ES-I3 (cell line): ENCODE results near the gene MAP3K9.

Experiments
- H3K36me3 ChIP-seq: 2 replicates; pipeline ENCODE4 v1.6.1; 2013; ENCODE audit warnings: mild to moderate bottlenecking, low read length, control low read depth, moderate library complexity; ENCODE audit not compliant: insufficient read depth
- H3K4me1 ChIP-seq: 2 replicates; pipeline ENCODE4 v1.6.1; 2013; ENCODE audit warnings: mild to moderate bottlenecking, control low read depth, low read length; ENCODE audit not compliant: insufficient read depth
- H3K9ac ChIP-seq: 2 replicates; pipeline ENCODE4 v1.6.1; 2013; ENCODE audit warnings: low read depth, mild to moderate bottlenecking, low read length, moderate library complexity
- H3K9me3 ChIP-seq: 2 replicates; pipeline ENCODE4 v1.6.1; 2013; ENCODE audit warnings: mild to moderate bottlenecking, low read length, moderate library complexity; ENCODE audit not compliant: control insufficient read depth, insufficient read depth

MAP3K9 gene

DNA sequence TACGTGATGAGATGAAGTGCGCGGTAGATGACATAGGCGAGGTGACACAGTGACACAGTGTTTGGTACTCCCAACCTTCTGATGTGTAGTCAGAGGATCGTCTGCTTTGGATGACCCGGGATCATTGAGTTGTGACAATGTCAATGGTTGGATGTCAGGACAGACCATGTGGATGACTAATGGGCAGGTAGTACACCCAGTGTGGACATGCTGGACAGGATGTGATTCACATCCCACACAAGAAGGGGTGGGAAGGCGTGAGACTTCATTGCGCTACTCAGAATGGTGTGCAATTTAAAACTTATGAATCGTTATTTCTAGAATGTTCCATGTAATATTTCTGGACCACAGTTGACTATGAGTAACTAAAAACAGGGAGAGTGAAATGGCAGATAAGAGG, 23.8 kb downstream of the MAP3K9 start:
- no peaks in the 10 kb centered on the region for H3K36me3 ChIP-seq
- H3K4me1 ChIP-seq = no peaks in the 10 kb centered on the region
- H3K9me3 ChIP-seq = no peaks in the 10 kb centered on the region
- no peak overlapping the region for H3K9ac ChIP-seq

- no peaks in the 10 kb centered on the region for H3K36me3 ChIP-seq
- no peaks in the 10 kb centered on the region for H3K4me1 ChIP-seq
- H3K9ac ChIP-seq = no peak overlapping the region
- H3K9me3 ChIP-seq = no peaks in the 10 kb centered on the region
Observed at GRCh38 chr14:70784886-70785285, 24.4 kb downstream of the MAP3K9 start.

DNA sequence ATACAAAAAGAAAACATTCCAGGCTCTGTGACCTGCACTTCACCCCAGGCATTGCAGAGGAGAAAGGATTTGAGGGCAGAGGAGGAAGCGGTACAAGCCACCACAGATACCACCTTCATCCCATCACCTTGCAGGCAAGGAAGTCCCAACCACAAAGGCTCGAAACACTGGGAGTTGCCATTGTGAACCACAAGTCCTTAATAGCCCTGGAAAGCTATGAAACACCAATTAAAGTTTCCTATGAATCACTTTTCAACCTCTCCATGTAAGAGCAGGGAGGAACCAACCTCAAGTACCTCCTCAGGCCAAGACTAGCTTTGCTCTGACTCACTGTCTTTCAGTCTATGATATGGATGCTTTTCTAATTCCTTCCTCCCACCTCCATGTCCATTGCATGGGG, 27.0 kb downstream of the MAP3K9 start:
- Histone ChIP-seq H3K4me1 (no peaks in the 10 kb centered on the region), H3K9ac (no peak overlapping the region), H3K36me3 (no peaks in the 10 kb centered on the region), H3K9me3 (no peaks in the 10 kb centered on the region)

- Histone ChIP-seq H3K9me3 (no peaks in the 10 kb centered on the region), H3K9ac (no peak overlapping the region), H3K36me3 (no peaks in the 10 kb centered on the region), H3K4me1 (no peaks in the 10 kb centered on the region)
Observed at GRCh38 chr14:70780396-70781075, 28.8 kb downstream of the MAP3K9 start.

DNA sequence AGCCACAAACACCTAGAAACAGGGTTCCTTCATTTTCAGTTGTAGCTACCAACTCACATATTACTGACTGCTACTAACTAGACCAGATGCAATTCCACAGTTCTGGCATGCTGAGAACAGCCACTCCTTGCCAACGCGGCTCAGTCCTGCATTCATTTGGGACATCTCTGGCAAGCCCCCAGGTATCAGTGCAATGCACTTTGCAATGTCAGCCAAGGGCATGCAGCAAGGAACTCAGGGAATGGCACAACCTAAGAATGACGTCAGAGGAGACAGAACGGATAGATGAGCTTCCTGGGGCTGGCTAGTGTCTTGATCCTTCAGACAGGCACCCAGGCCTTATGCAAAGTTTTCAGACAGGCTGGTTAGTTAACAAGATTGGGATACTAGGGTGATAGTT, 29.6 kb downstream of the MAP3K9 start:
- Histone ChIP-seq H3K9ac (no peak overlapping the region), H3K9me3 (no peaks in the 10 kb centered on the region), H3K36me3 (no peaks in the 10 kb centered on the region), H3K4me1 (no peaks in the 10 kb centered on the region)

- Histone ChIP-seq H3K9me3 (no peaks in the 10 kb centered on the region), H3K36me3 (no peaks in the 10 kb centered on the region), H3K9ac (no peak overlapping the region), H3K4me1 (peaks cover 9% of the 10 kb centered on the region)
Observed at GRCh38 chr14:70776197-70776596, 33.1 kb downstream of the MAP3K9 start.

DNA sequence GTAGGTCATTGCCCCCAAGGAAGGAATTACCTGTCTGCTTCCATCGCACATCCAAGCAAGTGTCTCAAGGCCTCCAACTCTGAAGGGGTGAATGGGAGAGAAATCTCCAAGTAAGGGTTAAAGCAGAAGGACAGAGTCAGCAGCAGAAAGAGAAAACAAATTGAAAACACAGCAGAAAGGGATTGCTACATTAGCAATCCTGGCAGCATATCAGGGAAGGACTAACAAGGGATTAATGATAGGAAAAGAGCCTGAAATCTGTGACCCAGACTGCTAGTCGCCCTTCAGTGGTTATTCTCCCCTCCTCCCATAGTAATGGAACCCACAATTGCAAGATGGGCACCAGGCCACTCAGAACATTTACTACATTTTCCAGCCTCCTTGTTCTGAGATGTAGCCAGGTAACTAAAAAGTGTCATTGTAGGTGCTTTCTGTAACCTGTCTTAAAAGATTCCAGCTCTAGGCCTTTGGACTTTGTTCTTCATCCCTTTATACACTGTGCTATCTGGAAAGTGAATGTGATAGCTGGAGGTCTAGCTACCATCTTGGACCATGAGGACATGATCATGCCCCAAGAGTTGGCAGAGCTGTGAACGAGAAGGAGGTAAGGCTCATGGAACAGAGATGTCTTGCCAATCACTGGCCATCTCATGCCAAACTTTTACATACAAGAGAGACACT, 36.0 kb downstream of the MAP3K9 start:
- H3K9ac ChIP-seq = no peak overlapping the region
- no peaks in the 10 kb centered on the region for H3K9me3 ChIP-seq
- H3K36me3 ChIP-seq = peaks cover 2% of the 10 kb centered on the region; the same call in 1 of the 2 replicates

DNA sequence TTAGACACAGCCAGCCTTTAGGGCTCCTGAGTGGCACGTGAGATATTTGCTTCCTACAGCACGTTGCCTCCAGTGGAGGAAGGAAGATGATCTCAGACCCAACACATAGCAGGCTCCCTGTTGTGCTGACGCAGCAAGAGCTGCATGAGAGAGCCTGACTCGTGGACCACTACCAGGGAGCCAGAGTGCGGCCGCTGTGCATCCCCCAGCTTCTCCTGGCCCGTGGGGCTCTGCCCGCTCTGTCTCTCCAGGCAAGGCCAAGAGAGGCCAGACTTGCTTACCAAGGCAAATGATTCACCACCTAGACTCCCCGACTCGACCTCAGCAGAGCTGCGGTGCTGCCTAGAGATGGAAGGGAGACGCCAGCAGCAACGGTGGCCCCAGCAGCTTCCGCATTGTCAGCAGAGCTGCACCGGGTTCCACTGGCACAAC, 37.5 kb downstream of the MAP3K9 start:
- peaks cover 9% of the 10 kb centered on the region for H3K4me1 ChIP-seq
- no peak overlapping the region for H3K9ac ChIP-seq
- H3K9me3 ChIP-seq = no peaks in the 10 kb centered on the region
- peaks cover 3% of the 10 kb centered on the region; the same call in 1 of the 2 replicates for H3K36me3 ChIP-seq

More for the DNA sequence above, 36.0 kb downstream of the MAP3K9 start:
- peaks cover 9% of the 10 kb centered on the region for H3K4me1 ChIP-seq

- no peaks in the 10 kb centered on the region for H3K9me3 ChIP-seq
- no peak overlapping the region for H3K9ac ChIP-seq
- H3K36me3 ChIP-seq = peaks cover 3% of the 10 kb centered on the region; the same call in 1 of the 2 replicates
- H3K4me1 ChIP-seq = peaks cover 9% of the 10 kb centered on the region
Observed at GRCh38 chr14:70770490-70770889, 38.8 kb downstream of the MAP3K9 start.

GRCh38 chr14:70759398-70759797, 49.9 kb downstream of the MAP3K9 start:
- no peaks in the 10 kb centered on the region for H3K4me1 ChIP-seq
- H3K9ac ChIP-seq = no peak overlapping the region
- peaks cover 5% of the 10 kb centered on the region; the same call in 1 of the 2 replicates for H3K36me3 ChIP-seq
- H3K9me3 ChIP-seq = no peaks in the 10 kb centered on the region

DNA sequence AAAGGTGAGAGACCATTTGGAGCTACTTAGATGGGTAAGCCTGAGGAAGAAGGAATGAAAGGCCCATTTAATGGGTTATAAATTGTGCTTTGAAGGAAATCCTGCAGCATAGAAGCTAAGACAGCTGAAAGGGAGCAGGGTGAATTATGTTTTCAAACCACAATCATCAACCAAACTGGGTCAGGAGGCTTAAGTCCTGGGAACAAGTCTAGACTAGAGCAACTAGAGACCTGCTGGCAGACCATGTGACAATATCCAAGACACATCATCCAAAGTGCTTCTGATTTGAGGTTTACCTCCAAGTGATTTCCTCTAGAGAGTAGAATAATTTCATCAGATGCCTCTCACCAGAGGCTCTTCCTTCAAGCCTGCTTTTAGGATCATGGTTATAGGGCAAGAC, 53.7 kb downstream of the MAP3K9 start:
- no peak overlapping the region for H3K9ac ChIP-seq
- H3K4me1 ChIP-seq = no peaks in the 10 kb centered on the region
- H3K9me3 ChIP-seq = no peaks in the 10 kb centered on the region
- peaks cover 11% of the 10 kb centered on the region for H3K36me3 ChIP-seq

DNA sequence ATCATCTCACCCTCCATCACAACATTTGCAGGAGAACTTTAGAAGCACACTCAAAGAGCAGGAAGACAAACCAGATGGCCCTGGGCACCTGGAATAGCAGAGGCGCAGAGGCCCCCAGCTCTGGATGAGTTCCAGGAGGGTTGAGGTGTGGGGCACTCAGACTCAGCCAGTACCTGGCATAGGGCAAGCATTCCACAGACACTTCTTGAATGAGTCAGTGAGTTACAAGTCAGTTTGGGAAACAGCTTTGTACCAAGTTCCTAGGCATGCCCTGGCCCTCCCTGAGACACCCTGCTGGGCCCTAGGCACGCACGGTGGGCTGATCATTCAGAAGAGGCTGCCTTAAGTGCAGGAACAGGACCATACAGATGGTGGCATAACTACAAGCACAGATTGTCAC, 54.3 kb downstream of the MAP3K9 start:
- Histone ChIP-seq H3K36me3 (peaks cover 11% of the 10 kb centered on the region), H3K9ac (no peak overlapping the region), H3K4me1 (no peaks in the 10 kb centered on the region), H3K9me3 (no peaks in the 10 kb centered on the region)

GRCh38 chr14:70753518-70753953, 55.8 kb downstream of the MAP3K9 start:
- no peaks in the 10 kb centered on the region for H3K4me1 ChIP-seq
- H3K9me3 ChIP-seq = no peaks in the 10 kb centered on the region
- no peak overlapping the region for H3K9ac ChIP-seq
- H3K36me3 ChIP-seq = peaks cover 11% of the 10 kb centered on the region

- H3K36me3 ChIP-seq = peaks cover 3% of the 10 kb centered on the region
- H3K4me1 ChIP-seq = no peaks in the 10 kb centered on the region
- no peak overlapping the region for H3K9ac ChIP-seq
- no peaks in the 10 kb centered on the region for H3K9me3 ChIP-seq
Observed at GRCh38 chr14:70748422-70748821, 60.9 kb downstream of the MAP3K9 start.

DNA sequence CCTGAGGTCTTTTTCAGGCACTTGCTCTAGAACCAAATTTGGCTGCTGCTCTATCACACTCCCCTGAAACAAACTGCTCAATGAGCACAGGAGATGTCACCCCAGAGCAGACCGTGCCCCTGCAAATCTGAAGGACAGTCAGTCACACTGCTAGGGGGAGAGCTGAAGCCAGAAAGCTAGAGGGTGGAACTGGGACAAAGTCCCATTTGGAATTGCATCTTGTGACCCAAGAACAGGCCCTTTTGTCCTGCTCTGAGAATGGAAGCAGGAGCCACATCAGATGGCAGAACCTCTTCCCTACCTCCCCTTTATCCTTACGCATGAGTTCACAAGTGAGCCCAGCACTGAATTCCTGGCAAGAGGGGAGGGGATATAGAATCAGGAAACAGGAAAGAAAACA, 64.7 kb downstream of the MAP3K9 start:
- Histone ChIP-seq H3K36me3 (peaks cover 2% of the 10 kb centered on the region), H3K4me1 (no peaks in the 10 kb centered on the region)

More for the DNA sequence above, 64.7 kb downstream of the MAP3K9 start:
- H3K9me3 ChIP-seq = no peaks in the 10 kb centered on the region
- H3K9ac ChIP-seq = no peak overlapping the region
